T-helper 17 cell (primary cell): Measurements from ENCODE around the gene ATG5. TPM values are rescaled to one million over a fixed set of nuclear protein-coding genes. Genes with fewer than 3 reads are reported as not detected.
A peak's percentile ranks its signal among the peaks of the same experiment; 100 is the strongest.

Experiments used
- ATAC-seq: fragments of 150-1000 bp; cut with Tn5 transposase; 2 replicates; pipeline ENCODE4 v1.10.0; 2021; ENCODE audit warnings: mild to moderate bottlenecking, moderate library complexity
- DNase-seq, 3 donors: peaks; one replicate each; pipeline versions ENCODE4 v3.0.0 to v3.0.0-alpha.2; 2020 to 2021
- H3K9me3 ChIP-seq: one replicate; pipeline ENCODE4 v1.7.0; 2013; ENCODE audit warnings: low read length, mild to moderate bottlenecking; ENCODE audit not compliant: control insufficient read depth, poor library complexity, severe bottlenecking
- H3K27ac Mint-ChIP-seq: one replicate; pipeline ENCODE4 v1.8.0; 2022; ENCODE audit warnings: mild to moderate bottlenecking, moderate library complexity, mixed read lengths
- H3K27me3 Mint-ChIP-seq: one replicate; pipeline ENCODE4 v1.8.0; 2022; ENCODE audit warnings: mixed read lengths
- H3K36me3 Mint-ChIP-seq: one replicate; pipeline ENCODE4 v1.8.0; 2022; ENCODE audit warnings: low read depth, mixed read lengths
- H3K4me1 Mint-ChIP-seq: one replicate; pipeline ENCODE4 v1.8.0; 2022; ENCODE audit warnings: mild to moderate bottlenecking, mixed read lengths
- H3K4me3 Mint-ChIP-seq: one replicate; pipeline ENCODE4 v1.8.0; 2022; ENCODE audit warnings: mild to moderate bottlenecking, moderate library complexity, mixed read lengths
- total RNA-seq, 4 donors: library from RNA in 2 of 4; stranded (reverse) in 2 of 4; gene quantifications; one replicate each; pipeline ENCODE4 v1.2.3 and lab custom pipeline; 2022 to 2026

The ATG5 gene
- total RNA-seq, 2 donors from 2014 or later, result 27.7 to 29.8 TPM

DNA sequence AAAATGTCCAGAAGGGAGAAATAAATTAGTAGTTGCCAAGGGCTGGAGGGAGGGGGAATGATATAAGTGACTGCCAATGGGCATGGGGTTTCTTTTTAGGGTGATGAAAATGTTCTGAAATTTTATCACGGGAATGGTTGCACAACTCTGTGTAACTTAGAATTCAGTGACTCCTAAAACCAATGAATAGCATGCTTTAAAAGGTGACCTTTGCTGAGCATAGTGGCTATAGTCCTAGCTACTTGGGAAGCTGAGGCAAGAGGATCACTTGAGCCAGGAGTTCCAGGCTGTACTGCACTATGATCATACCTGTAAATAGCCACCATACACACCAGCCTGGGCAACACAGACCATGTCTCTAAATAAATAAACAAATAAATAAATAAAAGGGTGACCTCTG is 109.0 kb downstream of the ATG5 start:
- peaks cover 7% of the 10 kb centered on the region for H3K4me1 Mint-ChIP-seq
- H3K4me3 Mint-ChIP-seq, result no peak overlapping the region
- ATAC-seq (no peak), DNase-seq (no peak)
- no peaks in the 10 kb centered on the region for H3K9me3 ChIP-seq
- peaks cover 3% of the 10 kb centered on the region for H3K36me3 Mint-ChIP-seq
- no peaks in the 10 kb centered on the region for H3K27me3 Mint-ChIP-seq
- H3K27ac Mint-ChIP-seq, result no peak overlapping the region

DNA sequence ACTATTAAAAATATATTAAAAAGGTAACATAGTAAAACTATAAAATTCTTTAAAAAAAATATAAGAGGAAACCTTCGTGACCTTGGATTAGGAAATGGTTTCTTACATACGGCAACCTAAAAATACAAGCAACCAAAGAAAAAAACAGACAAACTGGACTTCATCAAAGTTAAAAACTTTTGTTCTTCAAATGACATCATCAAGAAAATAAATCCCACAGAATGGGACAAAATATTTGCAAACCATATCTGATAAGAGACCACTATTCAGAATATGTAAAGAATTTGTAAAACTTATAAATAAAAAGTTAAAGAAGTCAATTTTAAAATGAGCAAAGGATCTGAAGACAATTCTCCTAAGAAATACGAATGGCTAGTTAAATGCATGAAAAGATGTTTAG is 110.0 kb downstream of the ATG5 start:
- Mint-ChIP-seq H3K4me1 (peaks cover 10% of the 10 kb centered on the region), H3K27ac (no peak overlapping the region), H3K4me3 (no peak overlapping the region), H3K27me3 (no peaks in the 10 kb centered on the region), H3K36me3 (peaks cover 6% of the 10 kb centered on the region)
- no peaks in the 10 kb centered on the region for H3K9me3 ChIP-seq
- ATAC-seq, result no peak
- no peak for DNase-seq

DNA sequence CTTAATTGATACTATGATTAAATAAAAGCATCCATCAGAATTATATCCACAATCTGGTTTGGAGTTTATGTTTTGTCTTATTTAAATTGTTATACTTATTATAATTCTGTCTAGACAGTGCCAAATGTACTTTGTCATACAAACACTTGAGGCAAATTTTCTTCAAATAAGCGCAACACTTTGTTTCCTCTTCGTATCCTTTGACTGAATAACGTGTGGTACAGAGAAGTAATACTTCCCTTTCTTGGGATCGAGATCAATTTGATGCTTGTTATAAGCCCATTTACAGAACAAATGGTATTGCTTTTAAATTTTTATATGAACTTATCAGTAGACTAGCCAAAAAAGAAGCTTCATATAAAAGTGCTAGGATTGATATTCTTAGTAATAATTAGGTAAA is 111.0 kb downstream of the ATG5 start:
- Mint-ChIP-seq H3K27me3 (no peaks in the 10 kb centered on the region), H3K36me3 (peaks cover 6% of the 10 kb centered on the region), H3K4me1 (peaks cover 8% of the 10 kb centered on the region), H3K27ac (no peak overlapping the region), H3K4me3 (no peak overlapping the region)
- DNase-seq, result no peak
- H3K9me3 ChIP-seq, result no peaks in the 10 kb centered on the region
- ATAC-seq, result no peak

DNA sequence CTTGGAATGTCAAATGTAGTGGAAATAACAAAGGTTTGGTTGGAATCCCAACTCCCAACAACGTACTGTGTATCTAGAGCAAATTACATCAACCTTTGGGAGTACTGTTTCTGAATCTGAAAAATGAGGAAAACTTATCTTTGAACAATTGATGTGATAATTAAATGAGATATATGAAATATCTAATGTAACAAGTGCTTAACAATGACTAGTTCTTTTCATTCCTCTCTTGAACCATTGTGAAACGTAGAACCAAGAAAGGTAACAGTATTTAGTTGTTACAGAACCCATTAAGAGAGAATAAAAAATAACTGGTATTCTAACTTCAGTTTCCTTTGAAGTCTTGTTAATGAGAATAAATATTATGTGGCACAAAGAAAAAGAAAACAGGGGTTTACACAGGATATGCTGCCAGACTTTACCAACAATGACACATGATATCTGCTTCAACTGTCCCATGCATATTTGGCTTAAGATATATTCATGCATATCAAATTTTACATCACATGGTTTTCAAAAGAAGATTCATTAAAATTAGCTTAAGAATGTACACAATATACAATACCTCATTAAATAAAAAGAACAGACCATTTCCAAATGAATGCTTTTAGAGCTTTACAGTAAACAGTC is 111.8 kb downstream of the ATG5 start:
- Mint-ChIP-seq H3K4me3 (no peak overlapping the region), H3K36me3 (peaks cover 6% of the 10 kb centered on the region), H3K27ac (peak overlapping the region; percentile 70), H3K27me3 (no peaks in the 10 kb centered on the region), H3K4me1 (peaks cover 12% of the 10 kb centered on the region)
- ATAC-seq (no peak), DNase-seq (no peak)
- H3K9me3 ChIP-seq, result no peaks in the 10 kb centered on the region

DNA sequence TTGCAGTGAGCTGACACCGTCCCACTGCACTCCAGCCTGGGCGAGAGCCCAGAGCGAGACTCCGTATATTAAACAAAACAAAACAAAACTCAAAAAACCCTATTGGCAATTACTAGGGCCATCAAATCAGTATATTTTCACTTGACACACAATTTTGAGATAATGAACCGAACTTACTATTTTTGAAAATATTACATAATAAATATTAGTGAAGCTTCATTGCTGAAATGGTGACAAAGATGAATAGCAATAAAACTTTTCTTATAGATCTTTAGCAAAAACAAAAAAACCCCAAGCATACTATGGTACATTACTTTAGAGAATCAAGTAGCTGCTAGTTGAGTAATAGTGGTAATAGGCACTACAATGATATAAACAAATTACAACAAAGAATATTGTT is 113.0 kb downstream of the ATG5 start:
- no peak overlapping the region for H3K4me3 Mint-ChIP-seq
- no peak for ATAC-seq
- H3K27me3 Mint-ChIP-seq, result no peaks in the 10 kb centered on the region
- H3K4me1 Mint-ChIP-seq, result peaks cover 12% of the 10 kb centered on the region
- no peaks in the 10 kb centered on the region for H3K9me3 ChIP-seq
- H3K36me3 Mint-ChIP-seq, result peaks cover 6% of the 10 kb centered on the region
- H3K27ac Mint-ChIP-seq, result no peak overlapping the region
- DNase-seq, result no peak

DNA sequence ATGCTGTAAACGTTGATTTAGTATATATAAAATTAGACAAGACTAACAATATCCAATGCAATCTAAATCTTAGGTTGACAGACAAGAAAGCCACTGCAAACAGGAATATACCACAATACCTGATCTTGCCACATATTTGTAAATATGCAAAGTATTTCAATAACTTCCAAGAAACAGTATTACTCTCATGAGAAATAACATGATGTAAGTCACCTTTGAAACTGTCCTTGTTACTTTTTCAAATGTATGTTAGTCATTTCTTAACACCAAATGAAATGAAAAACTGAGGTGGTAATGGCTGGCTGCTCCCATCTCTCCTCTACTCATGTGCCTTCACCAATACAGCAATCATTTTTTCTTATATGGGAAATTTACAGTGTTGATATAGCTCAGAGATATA is 118.7 kb downstream of the ATG5 start:
- no peak for DNase-seq
- no peaks in the 10 kb centered on the region for H3K9me3 ChIP-seq
- Mint-ChIP-seq H3K4me3 (no peak overlapping the region), H3K27ac (peak overlapping the region; percentile 39), H3K36me3 (peaks cover 3% of the 10 kb centered on the region), H3K4me1 (peaks cover 21% of the 10 kb centered on the region), H3K27me3 (no peaks in the 10 kb centered on the region)
- no peak for ATAC-seq

DNA sequence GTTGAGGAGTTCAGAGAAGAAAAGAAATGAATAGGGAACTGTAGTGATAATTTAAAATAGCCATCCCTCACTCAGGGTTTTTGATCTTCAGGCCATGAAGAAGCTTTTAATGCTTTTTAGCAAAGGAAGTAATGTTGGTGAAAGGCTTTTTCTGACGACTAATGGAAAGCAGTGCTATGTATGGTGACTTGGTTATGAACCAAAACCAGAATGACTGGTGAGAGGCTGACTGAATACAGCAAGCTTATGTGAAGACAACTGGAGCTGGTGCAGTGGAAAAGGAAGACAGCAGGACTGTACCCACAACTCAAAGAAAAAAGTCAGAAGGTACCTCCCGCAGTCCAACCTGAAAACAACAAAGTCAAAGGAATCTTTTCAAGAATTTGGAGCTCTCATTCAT is 120.6 kb downstream of the ATG5 start:
- Mint-ChIP-seq H3K4me3 (no peak overlapping the region), H3K36me3 (no peaks in the 10 kb centered on the region), H3K27ac (no peak overlapping the region)

DNA sequence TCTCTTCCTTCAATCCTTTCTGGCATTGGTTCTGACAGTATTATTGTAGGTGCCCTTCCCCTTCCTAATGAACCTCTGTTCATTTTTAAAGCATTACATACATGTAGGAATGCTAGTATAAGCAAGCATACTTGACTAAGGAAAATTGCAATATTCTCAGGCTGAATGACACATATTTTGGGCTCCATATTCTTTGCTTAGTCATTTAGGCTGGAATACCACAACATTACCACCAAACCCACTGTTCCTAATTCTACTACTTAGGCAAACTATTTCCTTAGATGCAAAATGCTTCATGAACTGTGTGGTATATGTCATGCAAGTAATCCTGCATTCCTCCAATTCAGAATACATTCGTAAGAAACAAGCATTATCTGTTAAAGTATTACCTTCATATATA is 125.6 kb downstream of the ATG5 start:
- no peaks in the 10 kb centered on the region for H3K9me3 ChIP-seq
- Mint-ChIP-seq H3K36me3 (peaks cover 2% of the 10 kb centered on the region), H3K4me1 (peaks cover 36% of the 10 kb centered on the region), H3K4me3 (no peak overlapping the region), H3K27ac (no peak overlapping the region), H3K27me3 (no peaks in the 10 kb centered on the region)
- DNase-seq, result no peak
- no peak for ATAC-seq

More for the DNA sequence above, 120.6 kb downstream of the ATG5 start:
- DNase-seq (no peak), ATAC-seq (no peak)
- peaks cover 20% of the 10 kb centered on the region for H3K4me1 Mint-ChIP-seq
- no peaks in the 10 kb centered on the region for H3K27me3 Mint-ChIP-seq
- H3K9me3 ChIP-seq, result no peaks in the 10 kb centered on the region

DNA sequence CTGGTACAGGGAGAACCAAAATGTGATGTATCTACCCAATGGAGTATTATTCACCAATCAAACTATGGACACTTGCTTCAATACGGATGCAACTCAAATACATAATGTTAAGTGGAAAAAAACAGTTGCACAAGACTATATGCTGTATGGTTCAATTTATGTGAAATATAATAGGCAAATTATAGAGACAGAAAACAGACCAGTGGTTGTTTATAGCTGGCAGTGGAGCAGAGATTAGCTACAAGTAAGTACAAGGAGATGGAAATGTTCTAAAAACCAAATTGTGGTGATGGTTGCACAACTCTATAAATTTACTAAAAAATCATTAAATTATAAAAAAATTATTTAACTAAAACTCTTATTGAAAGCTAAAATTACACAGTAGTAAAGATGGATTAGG is 126.2 kb downstream of the ATG5 start:
- Mint-ChIP-seq H3K27ac (no peak overlapping the region), H3K4me3 (no peak overlapping the region), H3K4me1 (peaks cover 34% of the 10 kb centered on the region), H3K36me3 (peaks cover 2% of the 10 kb centered on the region), H3K27me3 (no peaks in the 10 kb centered on the region)
- ATAC-seq, result no peak
- H3K9me3 ChIP-seq, result no peaks in the 10 kb centered on the region
- no peak for DNase-seq

DNA sequence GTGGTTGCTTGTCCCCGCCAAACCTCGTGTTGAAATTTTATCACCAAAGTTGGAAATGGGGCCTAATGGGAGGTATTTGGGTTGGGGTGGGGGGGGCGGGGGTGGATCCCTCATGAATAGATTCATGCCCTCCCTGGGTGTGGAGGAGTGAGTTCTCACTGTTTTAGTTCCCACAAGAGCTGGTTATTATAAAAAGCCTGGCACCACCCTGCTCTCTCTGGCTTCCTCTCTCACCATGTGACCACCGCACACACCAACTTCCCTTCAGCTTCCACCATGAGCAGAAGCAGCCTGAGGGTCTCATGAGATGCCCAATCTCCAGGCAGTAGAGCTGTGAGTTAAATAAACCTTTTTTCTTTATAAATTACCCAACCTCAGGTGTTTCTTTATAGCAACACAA is 128.1 kb downstream of the ATG5 start:
- Mint-ChIP-seq H3K36me3 (peaks cover 2% of the 10 kb centered on the region), H3K4me3 (peak overlapping the region; percentile 49), H3K27ac (peak overlapping the region; percentile 95), H3K4me1 (peaks cover 32% of the 10 kb centered on the region), H3K27me3 (no peaks in the 10 kb centered on the region)
- ATAC-seq (no peak), DNase-seq (no peak)
- H3K9me3 ChIP-seq, result no peaks in the 10 kb centered on the region

DNA sequence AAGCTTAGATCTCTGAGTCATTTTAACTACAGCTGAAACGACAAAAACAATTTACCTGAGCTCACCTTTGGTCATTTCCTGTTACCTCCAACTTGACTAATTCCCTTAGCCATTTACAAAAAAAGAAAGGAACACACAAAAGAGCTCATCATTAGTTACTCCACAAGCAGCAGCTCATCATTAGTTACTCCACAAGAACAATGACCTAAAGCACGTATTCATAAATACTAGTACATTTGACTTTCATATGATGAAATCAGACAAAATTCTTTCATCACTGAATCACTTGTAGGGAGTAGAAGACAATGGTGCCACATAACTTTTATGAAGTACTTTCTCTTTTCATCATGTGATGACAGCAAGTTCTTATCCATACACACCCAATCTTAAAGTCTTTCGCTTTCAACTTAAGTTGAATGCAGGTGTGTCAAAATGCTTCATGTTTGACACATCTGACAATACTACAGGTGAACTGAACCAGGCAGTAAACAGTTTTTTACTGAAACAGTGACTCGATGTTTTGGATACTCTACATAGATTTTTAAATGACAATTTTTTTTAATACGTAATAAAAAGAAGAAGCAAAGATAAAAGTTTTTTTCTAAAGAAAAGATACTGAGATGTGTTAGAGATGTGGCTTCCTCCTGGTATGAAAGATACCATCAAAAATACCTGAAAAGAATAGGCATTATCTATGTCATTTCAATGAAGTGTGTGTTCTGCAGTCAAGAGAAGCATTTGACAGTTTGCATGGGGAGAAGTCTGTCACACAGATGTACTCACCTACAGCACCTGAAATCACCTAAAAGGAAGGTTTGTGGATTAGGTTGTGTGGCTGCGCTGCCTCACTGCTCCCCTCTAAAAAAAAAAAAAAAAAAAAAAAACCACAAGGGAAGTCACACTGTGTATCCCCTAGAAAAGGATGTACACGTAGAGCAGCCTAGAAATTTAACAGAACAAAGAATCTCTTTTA is 130.3 kb downstream of the ATG5 start:
- ATAC-seq (peak; percentile 86), DNase-seq (no peak)
- peaks cover 34% of the 10 kb centered on the region for H3K4me1 Mint-ChIP-seq

DNA sequence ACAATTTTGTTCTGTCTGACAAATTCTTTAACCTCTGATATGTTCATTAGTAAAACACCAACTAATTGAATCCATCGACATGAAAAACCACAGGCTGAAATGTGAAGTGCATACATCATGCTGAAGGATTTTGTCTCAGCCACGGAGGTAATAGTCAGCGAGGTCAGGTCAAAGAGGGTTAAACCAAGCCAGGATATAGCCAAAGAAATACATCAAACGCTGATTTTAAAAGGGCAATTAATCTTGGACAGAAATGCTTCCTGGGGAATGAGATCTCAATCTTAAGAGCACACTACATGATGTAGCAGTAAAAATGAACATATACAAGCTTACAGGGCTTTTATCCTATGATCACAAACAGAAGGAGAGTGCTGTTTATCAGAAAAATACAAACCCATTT is 132.7 kb downstream of the ATG5 start:
- no peaks in the 10 kb centered on the region for H3K27me3 Mint-ChIP-seq
- peak overlapping the region; percentile 66 for H3K27ac Mint-ChIP-seq
- ATAC-seq (no peak), DNase-seq (no peak)
- H3K4me1 Mint-ChIP-seq, result peaks cover 30% of the 10 kb centered on the region
- no peaks in the 10 kb centered on the region for H3K9me3 ChIP-seq
- H3K36me3 Mint-ChIP-seq, result no peaks in the 10 kb centered on the region
- H3K4me3 Mint-ChIP-seq, result no peak overlapping the region

More for the DNA sequence above, 130.3 kb downstream of the ATG5 start:
- H3K9me3 ChIP-seq, result no peaks in the 10 kb centered on the region
- peak overlapping the region; percentile 95 for H3K27ac Mint-ChIP-seq
- peaks cover 2% of the 10 kb centered on the region for H3K36me3 Mint-ChIP-seq
- H3K4me3 Mint-ChIP-seq, result peak overlapping the region; percentile 74
- H3K27me3 Mint-ChIP-seq, result no peaks in the 10 kb centered on the region

DNA sequence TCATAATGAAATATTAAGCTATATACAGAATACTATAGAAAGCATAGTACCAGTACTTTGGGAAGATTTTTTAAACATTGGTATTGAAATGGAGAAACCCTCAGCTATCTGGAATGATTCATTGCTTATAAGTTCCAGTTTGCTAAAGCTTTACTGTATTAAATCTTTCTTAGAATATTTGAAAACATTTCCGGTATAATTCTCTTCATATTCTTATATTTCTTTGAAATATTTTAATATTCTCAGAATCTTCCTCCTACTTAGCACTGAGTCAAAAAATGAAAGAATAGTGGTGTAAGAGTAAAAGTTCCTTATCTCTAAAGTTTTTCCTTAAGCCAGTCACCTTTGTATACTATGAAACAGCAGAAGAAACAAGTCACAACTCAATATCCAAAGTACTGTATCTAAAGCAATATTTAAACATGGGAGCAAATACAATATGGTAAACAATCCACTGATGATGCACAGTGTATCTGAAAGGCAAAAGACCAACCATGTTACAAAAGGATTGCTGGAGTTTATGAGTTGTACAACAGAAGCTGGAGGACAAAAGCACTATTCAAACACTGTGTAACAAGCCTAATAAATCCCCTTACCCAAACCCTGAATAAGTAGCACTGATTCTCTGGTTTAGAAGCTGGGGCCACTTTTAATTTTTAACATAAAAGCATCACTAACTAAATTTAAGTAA is 137.3 kb downstream of the ATG5 start:
- peak overlapping the region; percentile 71 for H3K27ac Mint-ChIP-seq
- H3K36me3 Mint-ChIP-seq, result no peaks in the 10 kb centered on the region
- H3K9me3 ChIP-seq, result no peaks in the 10 kb centered on the region
- ATAC-seq, result no peak
- H3K27me3 Mint-ChIP-seq, result no peaks in the 10 kb centered on the region
- no peak for DNase-seq
- no peak overlapping the region for H3K4me3 Mint-ChIP-seq
- peaks cover 34% of the 10 kb centered on the region for H3K4me1 Mint-ChIP-seq
